HEK293 (cell line): Measurements from ENCODE around the gene P2RY6.

Experiments used
- CTCF ChIA-PET: fragments of 350-600 bp; formaldehyde crosslinking; extraction: SDS; loops from one replicate; lab custom pipeline; 2021; ENCODE audit warnings: antibody characterized with exemption; lab: Yijun Ruan, JAX
- POLR2A ChIA-PET: fragments of 300-600 bp; formaldehyde crosslinking; extraction: SDS; loops from one replicate; lab custom pipeline; 2020; ENCODE audit warnings: antibody characterized with exemption, inconsistent platforms; lab: Yijun Ruan, JAX
- H3K27ac ChIP-seq: fragments of 200-500 bp; sonication (Bioruptor generic); 2 replicates; pipeline ENCODE4 v1.5.1; 2014; ENCODE audit warnings: low read depth, low read length, control low read depth, inconsistent platforms; ENCODE audit errors: extremely low read depth
- H3K36me3 ChIP-seq, 2 experiments: fragments of 200-500 bp in 1 of 2; sonication (Bioruptor generic) in 1 of 2; 1 replicate in 1 of 2; 2 replicates in 1 of 2; pipeline ENCODE4 v1.5.1; 2014 to 2017; ENCODE audit warnings: inconsistent platforms in 2 of 2, low read length in 2 of 2; ENCODE audit not compliant: control insufficient read depth in 2 of 2, insufficient read depth in 1 of 2
- H3K4me1 ChIP-seq: fragments of 200-500 bp; sonication (Bioruptor generic); 2 replicates; pipeline ENCODE4 v1.5.1; 2014; ENCODE audit warnings: mild to moderate bottlenecking, low read length, inconsistent platforms; ENCODE audit not compliant: control insufficient read depth, insufficient read depth
- H3K4me3 ChIP-seq: 2 replicates; pipeline ENCODE4 v1.5.1; 2011; ENCODE audit warnings: low read depth, mild to moderate bottlenecking, control low read depth, low read length, moderate library complexity
- H3K9me3 ChIP-seq: fragments of 200-500 bp; sonication (Bioruptor generic); 2 replicates; pipeline ENCODE4 v1.5.1; 2014; ENCODE audit warnings: low read depth, low read length, inconsistent platforms; ENCODE audit not compliant: control insufficient read depth, insufficient read depth
- TCF7L2 ChIP-seq: IDR thresholded peaks from 2 replicates; pipeline ENCODE4 v1.6.1; 2011; ENCODE audit warnings: low read depth, mild to moderate bottlenecking, inconsistent platforms, low read length, moderate library complexity, borderline replicate concordance
- ZIC2 ChIP-seq: fragments of 450-650 bp; formaldehyde crosslinking; IDR thresholded peaks from 2 replicates; pipeline ENCODE4 v1.5.1; 2016; ENCODE audit warnings: missing biosample characterization, missing genetic modification characterization
- ZNF473 ChIP-seq: fragments of 450-650 bp; formaldehyde crosslinking; IDR thresholded peaks from 2 replicates; pipeline ENCODE4 v1.5.1; 2017; ENCODE audit warnings: missing biosample characterization, missing genetic modification characterization
- ZSCAN5A ChIP-seq: fragments of 450-650 bp; formaldehyde crosslinking; IDR thresholded peaks from 2 replicates; pipeline ENCODE4 v1.5.1; 2016; ENCODE audit warnings: missing biosample characterization, missing genetic modification characterization

Gene P2RY6

GRCh38 chr11:73346186-73346935 is 74.2 kb downstream of the P2RY6 start:
- Histone ChIP-seq H3K27ac (no peak overlapping the region), H3K36me3 (peaks cover 0 to 10% of the 10 kb centered on the region in 2 experiments; a peak in 1 of 3 replicates), H3K9me3 (no peaks in the 10 kb centered on the region), H3K4me3 (no peak overlapping the region), H3K4me1 (no peaks in the 10 kb centered on the region)
- POLR2A ChIA-PET: no interaction called here
- no peak for TF ChIP-seq TCF7L2
- no peak for TF ChIP-seq ZNF473 (tag by site-specific recombination)
- CTCF ChIA-PET: no interaction called here

- no peaks in the 10 kb centered on the region for H3K9me3 ChIP-seq
- no peaks in the 10 kb centered on the region for H3K4me1 ChIP-seq
- TF ChIP-seq ZSCAN5A (tag by site-specific recombination): no peak
- TF ChIP-seq ZIC2 (tag by site-specific recombination): 0 out of 2 replicates have a peak, but pooled peaks have one; percentile 18
- ChIA-PET CTCF (interaction anchor here (0.8 kb wide), 1 partner anchor 314 kb away, joined by 3 read pairs; no protein-coding TSS in a partner anchor), POLR2A (no interaction called here)
- peaks cover 0 to 10% of the 10 kb centered on the region in 2 experiments; a peak in 1 of 3 replicates for H3K36me3 ChIP-seq
- H3K27ac ChIP-seq: no peak overlapping the region
- H3K4me3 ChIP-seq: no peak overlapping the region
Observed at GRCh38 chr11:73347067-73347466, 74.9 kb downstream of the P2RY6 start.
